ENCODE measurements around the gene MEIKIN.
"Not testable (repeated sequence)": the region's sequence is repeated elsewhere in the genome, so short reads cannot be mapped to it uniquely, and the experiment has no call there.

DNA sequence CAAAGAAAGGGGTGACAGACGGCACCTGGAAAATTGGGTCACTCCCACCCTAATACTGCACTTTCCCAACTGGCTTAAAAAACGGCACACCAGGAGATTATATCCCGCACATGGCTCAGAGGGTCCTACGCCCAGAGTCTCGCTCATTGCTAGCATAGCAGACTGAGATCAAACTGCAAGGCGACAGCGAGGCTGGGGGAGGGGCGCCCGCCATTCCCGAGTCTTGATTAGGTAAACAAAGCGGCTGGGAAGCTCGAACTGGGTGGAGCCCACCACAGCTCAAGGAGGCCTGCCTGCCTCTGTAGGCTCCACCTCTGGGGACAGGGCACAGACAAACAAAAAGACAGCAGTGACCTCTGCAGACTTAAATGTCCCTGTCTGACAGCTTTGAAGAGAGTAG is 74.2 kb downstream of the MEIKIN start:
- TF ChIP-seq, protein P1, sequence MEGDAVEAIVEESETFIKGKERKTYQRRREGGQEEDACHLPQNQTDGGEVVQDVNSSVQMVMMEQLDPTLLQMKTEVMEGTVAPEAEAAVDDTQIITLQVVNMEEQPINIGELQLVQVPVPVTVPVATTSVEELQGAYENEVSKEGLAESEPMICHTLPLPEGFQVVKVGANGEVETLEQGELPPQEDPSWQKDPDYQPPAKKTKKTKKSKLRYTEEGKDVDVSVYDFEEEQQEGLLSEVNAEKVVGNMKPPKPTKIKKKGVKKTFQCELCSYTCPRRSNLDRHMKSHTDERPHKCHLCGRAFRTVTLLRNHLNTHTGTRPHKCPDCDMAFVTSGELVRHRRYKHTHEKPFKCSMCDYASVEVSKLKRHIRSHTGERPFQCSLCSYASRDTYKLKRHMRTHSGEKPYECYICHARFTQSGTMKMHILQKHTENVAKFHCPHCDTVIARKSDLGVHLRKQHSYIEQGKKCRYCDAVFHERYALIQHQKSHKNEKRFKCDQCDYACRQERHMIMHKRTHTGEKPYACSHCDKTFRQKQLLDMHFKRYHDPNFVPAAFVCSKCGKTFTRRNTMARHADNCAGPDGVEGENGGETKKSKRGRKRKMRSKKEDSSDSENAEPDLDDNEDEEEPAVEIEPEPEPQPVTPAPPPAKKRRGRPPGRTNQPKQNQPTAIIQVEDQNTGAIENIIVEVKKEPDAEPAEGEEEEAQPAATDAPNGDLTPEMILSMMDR (conservative IDR thresholded peaks at IDR 0.05; ENCODE audit: low read length): not testable (repeated sequence)
- TF ChIP-seq EZH2phosphoT487 (IDR thresholded peaks at IDR 0.05; ENCODE audit: borderline replicate concordance, low read depth, low read length): not testable (repeated sequence)

Measured in OCI-LY7 (cell line).